ENCODE data around the gene EPB41L4A. TPM values are rescaled to one million over a fixed set of nuclear protein-coding genes. Genes with fewer than 3 reads are reported as not detected.

Gene EPB41L4A
- total RNA-seq, 3 donors from 2014 or later, result 22.0 to 25.9 (median 22.6) TPM

- no peaks in the 10 kb centered on the region for H3K9me3 ChIP-seq
- H3K4me1 ChIP-seq, result no peaks in the 10 kb centered on the region
- H3K27ac ChIP-seq, result no peak overlapping the region
- no peaks in the 10 kb centered on the region for H3K27me3 ChIP-seq
- no peak overlapping the region for H3K4me3 ChIP-seq
- DNase-seq (ENCODE audit: low spot score in 2 of 2), result no peak
- no peaks in the 10 kb centered on the region for H3K36me3 ChIP-seq
- intact Hi-C loops (cut with DNase I; ENCODE audit: low total_unique reads), result no loop called here
- TF ChIP-seq POLR2A (IDR thresholded peaks at IDR 0.05), result no peak
- TF ChIP-seq POLR2AphosphoS5 (IDR thresholded peaks at IDR 0.05), result no peak
- TF ChIP-seq, protein P1, sequence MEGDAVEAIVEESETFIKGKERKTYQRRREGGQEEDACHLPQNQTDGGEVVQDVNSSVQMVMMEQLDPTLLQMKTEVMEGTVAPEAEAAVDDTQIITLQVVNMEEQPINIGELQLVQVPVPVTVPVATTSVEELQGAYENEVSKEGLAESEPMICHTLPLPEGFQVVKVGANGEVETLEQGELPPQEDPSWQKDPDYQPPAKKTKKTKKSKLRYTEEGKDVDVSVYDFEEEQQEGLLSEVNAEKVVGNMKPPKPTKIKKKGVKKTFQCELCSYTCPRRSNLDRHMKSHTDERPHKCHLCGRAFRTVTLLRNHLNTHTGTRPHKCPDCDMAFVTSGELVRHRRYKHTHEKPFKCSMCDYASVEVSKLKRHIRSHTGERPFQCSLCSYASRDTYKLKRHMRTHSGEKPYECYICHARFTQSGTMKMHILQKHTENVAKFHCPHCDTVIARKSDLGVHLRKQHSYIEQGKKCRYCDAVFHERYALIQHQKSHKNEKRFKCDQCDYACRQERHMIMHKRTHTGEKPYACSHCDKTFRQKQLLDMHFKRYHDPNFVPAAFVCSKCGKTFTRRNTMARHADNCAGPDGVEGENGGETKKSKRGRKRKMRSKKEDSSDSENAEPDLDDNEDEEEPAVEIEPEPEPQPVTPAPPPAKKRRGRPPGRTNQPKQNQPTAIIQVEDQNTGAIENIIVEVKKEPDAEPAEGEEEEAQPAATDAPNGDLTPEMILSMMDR (IDR thresholded peaks at IDR 0.05), result no peak
Measured at GRCh38 chr5:112238473-112238872, 180.6 kb downstream of the EPB41L4A start.

- intact Hi-C loops (cut with DNase I; ENCODE audit: low total_unique reads), result no loop called here
- no peaks in the 10 kb centered on the region for H3K27me3 ChIP-seq
- H3K27ac ChIP-seq, result no peak overlapping the region
- H3K9me3 ChIP-seq, result no peaks in the 10 kb centered on the region
- DNase-seq (ENCODE audit: low spot score in 2 of 2), result no peak
- H3K36me3 ChIP-seq, result peaks cover under 1% of the 10 kb centered on the region
- no peaks in the 10 kb centered on the region for H3K4me1 ChIP-seq
- no peak overlapping the region for H3K4me3 ChIP-seq
- TF ChIP-seq, protein P1 (IDR thresholded peaks at IDR 0.05), result no peak
- TF ChIP-seq POLR2AphosphoS5 (IDR thresholded peaks at IDR 0.05), result no peak
- no peak for TF ChIP-seq POLR2A (IDR thresholded peaks at IDR 0.05)
Measured at GRCh38 chr5:112237456-112237855, 181.6 kb downstream of the EPB41L4A start.

DNA sequence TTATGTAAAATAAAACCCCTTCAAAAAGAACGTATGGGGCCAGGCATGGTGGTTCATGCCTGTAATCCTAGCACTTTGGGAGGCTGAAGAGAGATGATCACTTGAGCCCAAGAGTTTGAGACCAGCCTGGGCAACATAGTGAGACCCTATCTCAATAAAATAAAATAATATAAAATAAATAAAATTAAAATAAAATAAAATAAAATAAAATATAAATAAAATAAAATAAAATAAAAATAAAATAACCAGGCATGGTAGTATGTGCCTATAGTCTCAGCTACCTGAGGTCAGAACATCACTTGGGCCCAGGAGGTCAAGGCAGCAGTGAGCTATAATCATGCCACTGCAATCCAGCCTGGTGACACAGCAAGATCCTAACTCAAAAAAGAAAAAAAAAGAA is 185.1 kb downstream of the EPB41L4A start:
- Histone ChIP-seq H3K4me3 (no peak overlapping the region), H3K9me3 (no peaks in the 10 kb centered on the region), H3K27me3 (no peaks in the 10 kb centered on the region), H3K27ac (no peak overlapping the region), H3K4me1 (no peaks in the 10 kb centered on the region), H3K36me3 (peaks cover 5% of the 10 kb centered on the region)
- intact Hi-C loops (cut with DNase I; ENCODE audit: low total_unique reads), result no loop called here
- no peak for DNase-seq (ENCODE audit: low spot score in 2 of 2)
- TF ChIP-seq POLR2A (IDR thresholded peaks at IDR 0.05), result no peak
- TF ChIP-seq POLR2AphosphoS5 (IDR thresholded peaks at IDR 0.05), result no peak
- TF ChIP-seq, protein P1 (IDR thresholded peaks at IDR 0.05), result no peak

GRCh38 chr5:112232667-112233066 is 186.4 kb downstream of the EPB41L4A start:
- intact Hi-C loops (cut with DNase I; ENCODE audit: low total_unique reads), result no loop called here
- H3K27ac ChIP-seq, result no peak overlapping the region
- no peaks in the 10 kb centered on the region for H3K27me3 ChIP-seq
- peaks cover 5% of the 10 kb centered on the region for H3K36me3 ChIP-seq
- H3K9me3 ChIP-seq, result no peaks in the 10 kb centered on the region
- H3K4me3 ChIP-seq, result no peak overlapping the region
- TF ChIP-seq, protein P1 (IDR thresholded peaks at IDR 0.05), result no peak
- TF ChIP-seq POLR2AphosphoS5 (IDR thresholded peaks at IDR 0.05) (no peak), POLR2A (IDR thresholded peaks at IDR 0.05) (no peak)
- DNase-seq (ENCODE audit: low spot score in 2 of 2), result no peak
- no peaks in the 10 kb centered on the region for H3K4me1 ChIP-seq

DNA sequence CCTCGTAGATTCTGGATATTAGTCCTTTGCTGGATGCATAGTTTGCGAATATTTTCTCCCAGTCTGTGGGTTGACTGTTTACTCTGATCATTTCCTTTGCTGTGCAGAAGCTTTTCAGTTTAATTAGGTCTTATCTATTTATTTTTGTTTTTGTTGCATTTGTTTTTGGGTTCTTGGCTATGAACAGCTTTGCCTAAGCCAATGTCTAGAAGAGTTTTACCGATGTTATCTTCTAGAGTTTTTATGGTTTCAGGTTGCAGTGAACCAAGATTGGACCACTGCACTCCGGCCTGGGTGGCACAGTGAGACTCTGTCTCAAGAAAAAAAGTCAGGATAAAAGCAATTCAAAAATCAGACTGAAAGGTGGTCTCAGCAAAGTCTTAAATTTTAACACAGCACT is 188.5 kb downstream of the EPB41L4A start:
- TF ChIP-seq POLR2AphosphoS5 (IDR thresholded peaks at IDR 0.05) (no peak), POLR2A (IDR thresholded peaks at IDR 0.05) (no peak)
- TF ChIP-seq, protein P1 (IDR thresholded peaks at IDR 0.05), result no peak
- intact Hi-C loops (cut with DNase I; ENCODE audit: low total_unique reads), result no loop called here
- Histone ChIP-seq H3K27me3 (no peaks in the 10 kb centered on the region), H3K9me3 (no peaks in the 10 kb centered on the region), H3K4me1 (no peaks in the 10 kb centered on the region), H3K36me3 (peaks cover 5% of the 10 kb centered on the region), H3K27ac (no peak overlapping the region), H3K4me3 (no peak overlapping the region)
- DNase-seq (ENCODE audit: low spot score in 2 of 2), result no peak

Data from breast epithelium (tissue), 4 donors.